ENCODE results near the gene BBX.
"Not testable (repeated sequence)": the region's sequence is repeated elsewhere in the genome, so short reads cannot be mapped to it uniquely, and the experiment has no call there.

The BBX gene

GRCh38 chr3:107810171-107811071, 287.7 kb downstream of the BBX start:
- no peak for DNase-seq

- DNase-seq, result no peak
These were observed 290.3 kb downstream of the BBX start for GRCh38 chr3:107813026-107813425.

- no peak for DNase-seq
These were observed 293.3 kb downstream of the BBX start for GRCh38 chr3:107816107-107816506.

GRCh38 chr3:107817076-107817475, 294.3 kb downstream of the BBX start:
- no peak for DNase-seq

DNA sequence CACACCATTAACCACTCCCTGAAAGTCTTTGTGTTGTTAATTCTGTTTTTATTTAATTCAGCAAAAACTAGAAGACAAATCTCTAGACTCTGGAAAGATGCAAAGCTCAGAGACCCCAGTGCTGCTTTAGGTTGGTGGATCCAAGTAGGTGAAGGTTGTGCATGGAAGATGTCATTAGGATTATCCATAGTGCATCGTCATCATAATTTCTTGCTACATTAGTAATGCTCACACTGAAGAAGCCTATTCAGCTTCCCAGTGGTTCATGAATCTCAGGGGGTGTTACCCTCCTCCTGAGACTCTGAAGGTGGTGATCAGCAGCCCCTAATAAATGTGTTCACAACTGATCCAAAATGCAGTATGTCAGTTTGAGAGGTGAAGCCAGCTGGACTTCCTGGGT, 295.3 kb downstream of the BBX start:
- no peak for DNase-seq

DNA sequence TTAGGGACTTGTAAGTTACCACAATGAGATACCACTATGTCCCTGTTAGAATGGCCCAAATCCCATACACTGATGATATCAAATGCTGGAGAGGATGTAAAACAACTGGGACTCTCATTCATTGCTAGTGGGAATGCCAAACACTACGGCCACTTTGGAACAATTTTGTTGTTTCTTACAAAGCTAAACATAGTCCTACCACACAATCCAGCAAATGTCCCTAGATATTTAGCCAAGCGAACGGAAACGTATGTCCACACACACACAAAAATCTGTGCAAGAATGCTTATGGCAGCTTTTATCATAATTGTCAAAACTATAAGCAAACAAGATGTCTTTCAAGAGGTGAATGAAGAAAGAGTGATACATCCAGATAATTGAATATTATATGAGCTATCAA, 296.9 kb downstream of the BBX start:
- no peak for DNase-seq

DNA sequence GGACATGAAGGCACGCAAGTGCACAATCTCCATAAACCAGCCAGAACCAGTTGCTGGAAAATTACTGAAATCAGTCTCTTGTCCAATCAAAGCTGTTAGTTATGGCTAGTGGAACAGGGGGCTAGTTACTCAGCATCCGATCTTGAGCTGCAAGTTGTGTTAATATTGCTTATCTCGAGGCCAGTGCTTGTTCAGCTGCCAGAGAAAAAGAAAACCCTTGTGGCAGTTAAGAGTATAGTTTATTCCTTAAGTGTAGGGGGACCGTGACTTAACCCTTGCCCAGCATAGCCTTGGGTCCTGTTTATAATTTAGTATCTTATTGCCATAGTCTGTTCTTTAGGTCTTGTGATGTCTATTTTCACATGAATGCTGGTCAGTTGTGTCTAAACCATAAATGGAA, 299.5 kb downstream of the BBX start:
- DNase-seq, result no peak

DNA sequence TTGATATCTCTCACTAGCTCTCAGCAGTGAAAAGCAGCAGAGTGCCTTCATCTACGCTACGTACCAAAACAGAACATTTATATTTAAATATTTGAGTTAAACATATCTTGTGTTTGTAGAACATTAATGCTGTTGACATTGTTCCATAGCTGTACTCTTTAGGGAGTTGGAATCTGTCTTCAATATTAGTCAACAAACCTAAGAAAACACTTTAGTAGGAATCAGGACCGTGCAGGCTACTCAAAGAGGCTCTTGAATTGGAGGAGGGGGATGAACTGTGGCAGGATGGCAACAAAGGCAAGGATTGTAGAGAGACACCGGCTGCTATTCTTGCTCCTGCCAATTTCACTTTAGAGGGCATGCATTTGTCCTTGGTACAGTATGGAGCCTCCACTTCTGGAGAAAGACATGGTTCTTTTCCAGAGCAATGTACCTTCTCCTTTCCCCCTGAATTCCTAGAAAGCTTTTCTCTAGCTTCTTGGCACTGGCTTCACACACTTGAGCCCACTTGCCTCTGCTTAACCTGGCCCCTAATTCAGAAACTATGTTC, 302.1 kb downstream of the BBX start:
- peak; percentile 42 for DNase-seq

- no peak for DNase-seq
These were observed 302.8 kb downstream of the BBX start for GRCh38 chr3:107825556-107825955.

DNA sequence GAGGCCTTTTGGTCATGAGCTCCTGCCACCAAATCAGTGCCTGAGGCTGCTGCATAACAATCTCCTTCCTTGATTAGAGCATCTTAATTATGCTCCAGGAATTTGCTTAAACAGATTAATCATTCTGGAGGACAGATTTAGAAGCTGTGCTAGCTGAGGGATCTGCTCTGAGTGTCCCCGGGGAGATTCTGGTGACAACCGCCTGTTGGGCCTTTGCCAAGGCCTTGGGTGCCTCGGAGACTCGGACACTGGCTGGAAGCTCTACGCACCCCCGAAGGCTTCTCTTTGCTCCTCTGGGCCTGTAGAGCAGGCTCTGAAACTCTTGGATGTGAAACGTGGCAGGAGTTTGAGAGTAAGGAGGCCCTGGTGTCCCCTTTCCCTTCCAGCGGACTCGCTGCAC, 304.0 kb downstream of the BBX start:
- DNase-seq, result no peak

DNA sequence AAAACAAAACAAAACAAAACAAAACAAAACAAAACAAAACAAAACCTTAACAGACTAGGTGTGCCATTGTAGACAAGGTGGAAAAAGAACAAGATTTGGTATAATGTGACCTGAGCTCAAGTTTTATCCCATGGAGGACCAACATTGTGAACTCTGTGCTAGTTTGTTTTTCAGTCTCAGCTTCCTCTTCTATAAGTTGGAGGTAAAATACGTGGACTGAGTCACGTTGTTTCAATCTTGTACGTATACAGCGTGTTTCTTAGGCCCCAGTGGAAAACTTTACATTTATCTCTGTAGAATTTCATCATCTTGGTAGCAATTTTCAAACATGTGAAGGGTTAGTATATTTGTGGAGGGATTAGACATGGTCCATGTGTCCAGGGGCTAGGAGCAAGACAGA, 306.4 kb downstream of the BBX start:
- no peak for DNase-seq

DNA sequence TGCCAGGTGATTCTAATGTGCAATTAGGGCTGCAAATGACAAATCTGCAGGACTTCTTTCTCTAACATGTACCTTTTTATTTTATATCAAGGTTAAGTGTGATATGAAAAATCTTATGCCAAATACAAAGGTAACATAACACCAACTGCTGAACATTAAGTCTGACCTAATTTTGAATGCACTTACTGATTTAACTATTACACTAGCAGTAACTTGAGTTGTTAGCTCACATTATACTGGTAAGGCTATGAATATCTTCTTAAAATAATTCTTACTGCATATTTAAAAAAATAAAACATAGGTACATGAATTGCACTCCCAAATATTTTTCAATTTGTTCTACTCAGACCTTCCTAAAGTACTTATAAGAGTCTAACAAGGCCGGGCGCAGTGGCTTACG, 308.8 kb downstream of the BBX start:
- DNase-seq, result no peak

- DNase-seq, result no peak
These were observed 310.3 kb downstream of the BBX start for GRCh38 chr3:107833043-107833442.

- no peak for DNase-seq
These were observed 311.1 kb downstream of the BBX start for GRCh38 chr3:107833722-107834416.

DNA sequence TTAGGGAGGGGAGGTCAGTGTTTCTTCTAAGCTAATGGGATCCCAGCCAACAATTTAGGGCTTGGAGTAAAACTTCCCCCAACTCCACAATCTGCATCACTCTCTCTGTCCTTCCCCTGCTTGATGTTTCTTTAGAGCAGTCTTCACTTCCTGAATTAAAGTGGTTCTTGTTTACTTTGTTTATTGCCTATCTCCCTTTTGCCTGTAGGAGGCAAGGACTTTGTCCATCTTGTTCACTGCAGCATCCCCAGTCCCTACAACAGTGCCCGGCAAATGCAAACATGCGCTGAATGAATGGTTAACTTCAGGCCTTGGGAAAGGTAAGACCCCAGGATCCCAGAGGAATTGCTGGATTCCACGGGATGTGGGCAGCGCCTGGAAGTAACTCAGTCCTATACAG, 312.2 kb downstream of the BBX start:
- DNase-seq, result not testable (repeated sequence)

- no peak for DNase-seq
These were observed 315.3 kb downstream of the BBX start for GRCh38 chr3:107837895-107838612.

- DNase-seq, result no peak
These were observed 319.1 kb downstream of the BBX start for GRCh38 chr3:107841831-107842230.

GRCh38 chr3:107842940-107843339, 320.2 kb downstream of the BBX start:
- no peak for DNase-seq

DNA sequence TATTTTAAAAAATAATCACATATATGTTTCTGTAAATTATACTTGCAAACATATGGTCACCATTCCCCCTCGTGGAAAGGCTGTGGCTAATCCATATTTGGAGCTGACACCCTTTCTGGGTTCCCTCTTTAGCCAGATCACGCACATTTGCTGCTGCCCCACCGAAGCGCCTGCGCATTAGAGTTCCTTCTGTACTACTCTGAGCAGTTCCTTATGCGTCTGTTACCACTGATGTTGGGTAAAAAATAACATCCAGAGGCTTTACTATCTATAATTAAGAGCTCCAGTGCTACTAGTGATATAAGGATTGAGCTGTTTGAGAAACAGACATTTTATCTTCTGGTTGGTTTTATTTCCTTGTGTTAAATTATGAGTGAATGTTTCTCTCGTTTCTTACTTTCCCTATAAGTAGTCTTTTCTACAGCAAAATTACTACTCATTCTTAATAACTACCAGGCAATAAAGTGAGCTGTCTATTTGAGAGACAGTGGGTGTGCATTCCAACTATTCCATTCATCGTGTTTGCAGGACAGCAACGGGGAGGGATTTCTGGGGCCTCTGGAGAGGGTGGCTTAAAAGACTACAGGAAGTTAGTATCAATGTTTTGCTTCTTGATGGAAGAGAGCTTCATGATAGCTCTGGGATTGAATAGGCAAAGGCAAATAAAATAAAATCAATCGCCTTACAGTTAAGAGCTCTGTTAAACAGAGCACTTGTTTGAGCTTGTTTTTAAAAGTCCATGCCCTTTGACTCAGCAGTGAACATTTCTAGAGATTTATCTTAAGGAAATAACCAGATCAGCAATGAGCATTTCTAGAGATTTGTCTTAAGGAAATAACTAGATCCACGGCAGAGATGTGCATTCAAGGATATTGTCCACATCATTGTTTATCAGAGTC, 322.9 kb downstream of the BBX start:
- no peak for DNase-seq

GRCh38 chr3:107846279-107846852, 323.6 kb downstream of the BBX start:
- DNase-seq, result no peak

DNA sequence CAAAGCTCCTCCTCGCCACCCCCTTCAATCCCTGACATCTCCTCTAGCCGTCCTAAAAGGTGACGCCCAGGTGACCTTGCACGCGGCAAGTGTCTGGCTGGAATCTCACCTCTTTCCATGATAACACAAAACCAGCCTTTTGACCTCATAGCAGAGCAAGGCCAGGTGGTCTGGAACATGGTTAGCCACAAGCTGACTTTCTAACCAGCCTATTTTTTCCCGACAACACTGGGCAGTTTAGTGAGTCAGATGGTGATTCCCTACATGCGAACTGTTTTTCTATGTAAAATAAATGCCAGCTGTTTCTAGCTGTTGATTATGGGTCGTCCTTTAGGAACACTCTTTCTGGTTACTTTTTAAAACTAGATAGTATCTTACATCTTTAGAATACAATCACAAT, 325.0 kb downstream of the BBX start:
- no peak for DNase-seq

- DNase-seq, result no peak
These were observed 325.7 kb downstream of the BBX start for GRCh38 chr3:107848351-107848915.

All from NCI-H1092 treated with DMSO at 0.1 percent for 48 hours (cell line).